GM19455 (cell line): ENCODE data around the gene ZBTB32.

ENCODE experiments used
- ATAC-seq: cut with Tn5 transposase; IDR thresholded peaks from one replicate; pipeline ENCODE4 v1.9.1; 2021; ENCODE audit not compliant: unreplicated experiment

The ZBTB32 gene

GRCh38 chr19:35750167-35750566, 45.8 kb downstream of the ZBTB32 start:
- ATAC-seq: no peak

GRCh38 chr19:35751839-35752745, 47.7 kb downstream of the ZBTB32 start:
- ATAC-seq: no peak

GRCh38 chr19:35752746-35753350, 48.5 kb downstream of the ZBTB32 start:
- no peak for ATAC-seq

- no peak for ATAC-seq
Observed at GRCh38 chr19:35753634-35754369, 49.4 kb downstream of the ZBTB32 start.

GRCh38 chr19:35754370-35755130, 50.2 kb downstream of the ZBTB32 start:
- ATAC-seq: no peak

GRCh38 chr19:35755131-35755549, 50.8 kb downstream of the ZBTB32 start:
- no peak for ATAC-seq

- no peak for ATAC-seq
Observed at GRCh38 chr19:35755550-35756376, 51.4 kb downstream of the ZBTB32 start.

- no peak for ATAC-seq
Observed at GRCh38 chr19:35756377-35757230, 52.2 kb downstream of the ZBTB32 start, which contains the start of gene HSPB6. Gene HSPB6 (minus strand): TSS chr19:35757029. CDS start chr19:35757008, 21 bp downstream.

GRCh38 chr19:35757231-35757748, 52.9 kb downstream of the ZBTB32 start:
- ATAC-seq: no peak

GRCh38 chr19:35757749-35758608, 53.6 kb downstream of the ZBTB32 start, which contains the start of gene PROSER3:
Gene PROSER3 (plus strand): TSS chr19:35758176. CDS start chr19:35758216, 40 bp downstream.
- peak; percentile 90 for ATAC-seq

- ATAC-seq: no peak
Observed at GRCh38 chr19:35759697-35760096, 55.3 kb downstream of the ZBTB32 start.

- ATAC-seq: no peak
Observed at GRCh38 chr19:35760711-35761349, 56.5 kb downstream of the ZBTB32 start.

- ATAC-seq: no peak
Observed at GRCh38 chr19:35764432-35765315, 60.3 kb downstream of the ZBTB32 start.
